GM19468 (cell line): Measurements from ENCODE around the gene PIK3C2B.
A peak's percentile ranks its signal among the peaks of the same experiment; 100 is the strongest.
"Not testable (repeated sequence)": the region's sequence is repeated elsewhere in the genome, so short reads cannot be mapped to it uniquely, and the experiment has no call there.

Source experiments
- ATAC-seq: cut with Tn5 transposase; IDR thresholded peaks from one replicate; pipeline ENCODE4 v1.9.1; 2021; ENCODE audit warnings: mild to moderate bottlenecking, moderate library complexity, moderate number of reproducible peaks; ENCODE audit not compliant: unreplicated experiment; ENCODE audit errors: extremely low read depth

The PIK3C2B gene

GRCh38 chr1:204494281-204495077 lies at the start of gene PIK3C2B:
Gene PIK3C2B, minus strand, starts transcription at chr1:204494805. Its CDS starts 25,003 bp downstream, at chr1:204469802.
- ATAC-seq: peak; percentile 53

GRCh38 chr1:204544321-204544720 lies 49.7 kb upstream of the PIK3C2B start:
- no peak for ATAC-seq

GRCh38 chr1:204541626-204542025 lies 47.0 kb upstream of the PIK3C2B start:
- no peak for ATAC-seq

GRCh38 chr1:204532832-204533231 lies 38.2 kb upstream of the PIK3C2B start:
- ATAC-seq: no peak

GRCh38 chr1:204530932-204531331 lies 36.3 kb upstream of the PIK3C2B start:
- peak; percentile 80 for ATAC-seq

GRCh38 chr1:204529371-204529895 lies 34.8 kb upstream of the PIK3C2B start:
- no peak for ATAC-seq

GRCh38 chr1:204528677-204529076 lies 34.1 kb upstream of the PIK3C2B start:
- ATAC-seq: no peak

GRCh38 chr1:204528241-204528640 lies 33.6 kb upstream of the PIK3C2B start:
- ATAC-seq: no peak

GRCh38 chr1:204524986-204525385 lies 30.4 kb upstream of the PIK3C2B start:
- no peak for ATAC-seq

- no peak for ATAC-seq
These were observed 29.1 kb upstream of the PIK3C2B start for GRCh38 chr1:204523605-204524215.

GRCh38 chr1:204521941-204522521 lies 27.4 kb upstream of the PIK3C2B start:
- not testable (repeated sequence) for ATAC-seq

- ATAC-seq: peak; percentile 30
These were observed 26.5 kb upstream of the PIK3C2B start for GRCh38 chr1:204520834-204521709.

- not testable (repeated sequence) for ATAC-seq
These were observed 22.8 kb upstream of the PIK3C2B start for GRCh38 chr1:204517382-204517781.

GRCh38 chr1:204516180-204516879 lies 21.7 kb upstream of the PIK3C2B start, which contains the start of gene MDM4:
Gene MDM4, plus strand, starts transcription at chr1:204516406. Its CDS starts 9,113 bp downstream, at chr1:204525519.
- peak; percentile 62 for ATAC-seq

GRCh38 chr1:204514828-204515227 lies 20.2 kb upstream of the PIK3C2B start:
- ATAC-seq: no peak

GRCh38 chr1:204513117-204513716 lies 18.6 kb upstream of the PIK3C2B start:
- ATAC-seq: no peak

- ATAC-seq: no peak
These were observed 16.8 kb upstream of the PIK3C2B start for GRCh38 chr1:204511366-204511765.

GRCh38 chr1:204509186-204509635 lies 14.6 kb upstream of the PIK3C2B start:
- ATAC-seq: no peak
